Measurements from ENCODE around the gene EIF4G2.

DNA sequence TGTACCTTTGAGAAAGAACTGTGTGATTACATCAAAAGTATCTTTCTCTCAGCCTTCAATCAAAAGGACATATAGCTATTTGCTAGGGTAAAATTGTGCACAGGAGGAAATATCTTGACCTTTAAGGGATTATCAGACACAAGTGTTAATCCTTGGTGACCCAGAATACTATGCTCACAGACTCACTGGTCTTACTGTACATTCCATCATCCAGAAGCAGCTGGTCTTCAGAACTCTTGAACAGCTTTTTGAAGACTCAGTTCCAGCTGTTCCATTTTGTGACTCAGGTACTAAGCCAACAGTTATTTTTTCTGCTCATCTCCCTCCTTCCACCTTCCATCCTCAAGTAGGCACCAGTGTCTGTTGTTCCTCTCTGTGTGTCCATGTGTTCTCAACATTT is 29.4 kb upstream of the EIF4G2 start:
- TF ChIP-seq, protein P1, sequence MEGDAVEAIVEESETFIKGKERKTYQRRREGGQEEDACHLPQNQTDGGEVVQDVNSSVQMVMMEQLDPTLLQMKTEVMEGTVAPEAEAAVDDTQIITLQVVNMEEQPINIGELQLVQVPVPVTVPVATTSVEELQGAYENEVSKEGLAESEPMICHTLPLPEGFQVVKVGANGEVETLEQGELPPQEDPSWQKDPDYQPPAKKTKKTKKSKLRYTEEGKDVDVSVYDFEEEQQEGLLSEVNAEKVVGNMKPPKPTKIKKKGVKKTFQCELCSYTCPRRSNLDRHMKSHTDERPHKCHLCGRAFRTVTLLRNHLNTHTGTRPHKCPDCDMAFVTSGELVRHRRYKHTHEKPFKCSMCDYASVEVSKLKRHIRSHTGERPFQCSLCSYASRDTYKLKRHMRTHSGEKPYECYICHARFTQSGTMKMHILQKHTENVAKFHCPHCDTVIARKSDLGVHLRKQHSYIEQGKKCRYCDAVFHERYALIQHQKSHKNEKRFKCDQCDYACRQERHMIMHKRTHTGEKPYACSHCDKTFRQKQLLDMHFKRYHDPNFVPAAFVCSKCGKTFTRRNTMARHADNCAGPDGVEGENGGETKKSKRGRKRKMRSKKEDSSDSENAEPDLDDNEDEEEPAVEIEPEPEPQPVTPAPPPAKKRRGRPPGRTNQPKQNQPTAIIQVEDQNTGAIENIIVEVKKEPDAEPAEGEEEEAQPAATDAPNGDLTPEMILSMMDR (IDR thresholded peaks at IDR 0.05): no peak
- TF ChIP-seq POLR2AphosphoS5 (IDR thresholded peaks at IDR 0.05; ENCODE audit: low read depth, low read length) (no peak), SIN3A (IDR thresholded peaks at IDR 0.05; ENCODE audit: borderline replicate concordance, insufficient read depth, low read depth, low read length) (no peak), TCF7L2 (IDR thresholded peaks at IDR 0.05; ENCODE audit: low read depth, low read length) (no peak)

Data from Panc1 (cell line).